ENCODE results near the gene OR8D1. TPM values are rescaled to one million over a fixed set of nuclear protein-coding genes. Genes with fewer than 3 reads are reported as not detected.

OR8D1 gene
- total RNA-seq, 4 donors from 2014 or later = not detected

- Histone ChIP-seq H3K27ac (no peak within 1 kb of the TSS), H3K36me3 (no peaks in the 10 kb centered on the region), H3K4me3 (no peak within 1 kb of the TSS), H3K4me1 (no peaks in the 10 kb centered on the region), H3K27me3 (no peaks in the 10 kb centered on the region), H3K9me3 (no peaks in the 10 kb centered on the region)
- TF ChIP-seq POLR2A (IDR thresholded peaks at IDR 0.05) (no peak), CTCF (IDR thresholded peaks at IDR 0.05) (no peak)
- DNase-seq = no peak
These were observed 6.3 kb upstream of the OR8D1 start, which contains the start of gene OR8D2 for GRCh38 chr11:124320097-124320496. TSS of gene OR8D2 (minus strand) at chr11:124320197. CDS start at chr11:124320197, 0 bp downstream.

- H3K27me3 ChIP-seq = no peaks in the 10 kb centered on the region
- TF ChIP-seq POLR2A (IDR thresholded peaks at IDR 0.05) = no peak
- TF ChIP-seq CTCF (IDR thresholded peaks at IDR 0.05) = no peak
- H3K9me3 ChIP-seq = no peaks in the 10 kb centered on the region
- no peak overlapping the region for H3K4me3 ChIP-seq
- H3K4me1 ChIP-seq = no peaks in the 10 kb centered on the region
- H3K27ac ChIP-seq = no peak overlapping the region
- no peaks in the 10 kb centered on the region for H3K36me3 ChIP-seq
- DNase-seq = no peak
These were observed 1.3 kb upstream of the OR8D1 start for GRCh38 chr11:124315052-124315451.

GRCh38 chr11:124313131-124313530 is 618 bp downstream of the OR8D1 start:
- H3K4me1 ChIP-seq = no peaks in the 10 kb centered on the region
- no peaks in the 10 kb centered on the region for H3K36me3 ChIP-seq
- no peak overlapping the region for H3K4me3 ChIP-seq
- no peak overlapping the region for H3K27ac ChIP-seq
- DNase-seq = no peak
- H3K27me3 ChIP-seq = no peaks in the 10 kb centered on the region
- no peaks in the 10 kb centered on the region for H3K9me3 ChIP-seq
- TF ChIP-seq POLR2A (IDR thresholded peaks at IDR 0.05) (no peak), CTCF (IDR thresholded peaks at IDR 0.05) (no peak)

GRCh38 chr11:124311670-124312069 is 2.1 kb downstream of the OR8D1 start:
- Histone ChIP-seq H3K4me3 (no peak overlapping the region), H3K27me3 (no peaks in the 10 kb centered on the region), H3K9me3 (no peaks in the 10 kb centered on the region), H3K4me1 (no peaks in the 10 kb centered on the region), H3K36me3 (no peaks in the 10 kb centered on the region), H3K27ac (no peak overlapping the region)
- TF ChIP-seq POLR2A (IDR thresholded peaks at IDR 0.05) (no peak), CTCF (IDR thresholded peaks at IDR 0.05) (no peak)
- DNase-seq = no peak

- no peak for TF ChIP-seq CTCF (IDR thresholded peaks at IDR 0.05)
- no peak for TF ChIP-seq POLR2A (IDR thresholded peaks at IDR 0.05)
- Histone ChIP-seq H3K9me3 (no peaks in the 10 kb centered on the region), H3K4me3 (no peak overlapping the region), H3K27me3 (no peaks in the 10 kb centered on the region), H3K36me3 (no peaks in the 10 kb centered on the region), H3K4me1 (no peaks in the 10 kb centered on the region), H3K27ac (no peak overlapping the region)
- no peak for DNase-seq
These were observed 2.5 kb downstream of the OR8D1 start for GRCh38 chr11:124311269-124311668.

- TF ChIP-seq CTCF (IDR thresholded peaks at IDR 0.05) (no peak), POLR2A (IDR thresholded peaks at IDR 0.05) (no peak)
- Histone ChIP-seq H3K27ac (no peak overlapping the region), H3K36me3 (no peaks in the 10 kb centered on the region), H3K4me3 (no peak overlapping the region), H3K4me1 (no peaks in the 10 kb centered on the region), H3K27me3 (no peaks in the 10 kb centered on the region), H3K9me3 (no peaks in the 10 kb centered on the region)
- DNase-seq = no peak
These were observed 3.0 kb downstream of the OR8D1 start for GRCh38 chr11:124310721-124311120.
